DND-41 (cell line): ENCODE data around the gene PANK1.

ENCODE experiments used
- CTCF ChIP-seq: IDR thresholded peaks from 2 replicates; pipeline ENCODE4 v1.5.1; 2012; ENCODE audit warnings: borderline replicate concordance, low read length, moderate library complexity, mild to moderate bottlenecking; ENCODE audit not compliant: poor library complexity, severe bottlenecking; ENCODE audit errors: extremely low read depth
- EZH2 ChIP-seq: IDR thresholded peaks from 3 replicates; pipeline ENCODE4 v1.6.1; 2012; ENCODE audit warnings: borderline replicate concordance, low read depth, mild to moderate bottlenecking, moderate library complexity, low read length, inconsistent platforms; ENCODE audit not compliant: severe bottlenecking

- TF ChIP-seq CTCF (no peak), EZH2 (no peak)
Measured at GRCh38 chr10:89554433-89554832, 90.6 kb downstream of the PANK1 start.
